GM18873 (cell line): ENCODE results near the gene SMC4.
"Not testable (repeated sequence)": the region's sequence is repeated elsewhere in the genome, so short reads cannot be mapped to it uniquely, and the experiment has no call there.

Experiments
- ATAC-seq: cut with Tn5 transposase; IDR thresholded peaks from one replicate; pipeline ENCODE4 v1.9.1; 2021; ENCODE audit warnings: mild to moderate bottlenecking, moderate library complexity, moderate number of reproducible peaks; ENCODE audit not compliant: unreplicated experiment, low FRiP score

Gene SMC4

DNA sequence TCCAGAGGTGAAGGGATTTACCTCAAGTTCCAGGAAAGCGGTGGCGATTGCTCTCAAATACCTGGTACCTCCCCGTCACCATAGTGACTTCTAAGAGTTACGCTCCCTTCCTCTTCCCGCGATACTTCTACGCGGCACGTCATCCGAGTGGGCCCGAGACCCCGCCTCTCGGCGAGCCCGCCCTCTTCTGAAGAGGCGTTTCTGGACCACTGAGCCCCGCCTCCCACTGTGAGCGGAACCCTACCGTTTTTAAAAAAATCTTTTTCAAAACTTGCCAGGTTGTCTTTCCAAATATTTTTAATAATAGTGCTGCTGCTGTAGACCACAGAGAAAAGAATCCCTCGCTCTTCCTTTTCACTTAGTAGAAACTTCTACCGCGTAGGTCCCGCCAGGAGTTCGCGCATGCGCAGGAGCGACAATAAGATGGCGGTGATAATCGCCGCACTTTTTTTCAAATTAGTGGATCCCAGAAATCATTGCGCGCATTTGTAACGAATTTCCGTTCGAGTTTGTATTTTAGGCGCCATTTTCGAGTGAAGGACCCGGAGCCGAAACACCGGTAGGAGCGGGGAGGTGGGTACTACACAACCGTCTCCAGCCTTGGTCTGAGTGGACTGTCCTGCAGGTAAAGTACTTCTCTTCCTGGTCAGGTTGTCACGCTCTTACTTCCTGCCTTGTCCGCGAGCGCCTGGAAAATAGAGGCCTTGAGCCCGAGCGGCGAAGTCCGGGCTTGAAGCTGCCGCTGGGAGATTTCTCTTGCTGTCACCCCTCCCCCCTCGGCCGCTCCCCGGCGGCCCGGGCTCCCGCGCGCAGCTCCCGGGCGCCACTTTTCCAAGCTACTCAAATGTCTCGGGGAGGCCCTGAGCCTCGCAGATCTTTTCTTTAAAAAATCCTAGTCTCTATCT, at the start of gene SMC4, which contains the start of gene IFT80:
Gene SMC4 (plus strand): TSS at position 526 of the 905 bp plus-strand sequence. CDS start 1,177 bp downstream, outside the sequence.
Gene IFT80 (minus strand): TSS at position 101 of the 905 bp plus-strand sequence. CDS start 14,625 bp downstream, outside the sequence.
- ATAC-seq = peak; percentile 95

DNA sequence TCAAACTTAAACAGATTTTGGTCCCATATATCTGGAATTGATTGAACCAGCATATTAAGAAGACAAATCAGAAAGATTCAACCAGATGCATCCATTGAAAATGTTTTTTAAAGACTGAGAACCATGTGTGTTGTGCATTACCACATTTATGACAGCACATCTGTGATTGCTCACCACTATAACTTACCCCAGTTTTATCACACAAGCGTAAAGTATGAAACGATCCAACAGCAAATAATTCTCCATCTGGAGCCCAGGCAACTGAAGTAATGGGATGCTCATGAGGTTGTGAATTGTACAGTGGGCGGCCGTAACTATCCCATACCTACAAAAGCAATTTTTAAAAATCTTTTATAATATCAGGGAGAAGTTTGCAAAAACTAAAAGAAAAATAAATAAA, 43.6 kb upstream of the SMC4 start:
- ATAC-seq = no peak

GRCh38 chr3:160362896-160363295, 36.6 kb upstream of the SMC4 start:
- ATAC-seq = not testable (repeated sequence)

- no peak for ATAC-seq
These were observed 33.5 kb upstream of the SMC4 start for GRCh38 chr3:160365869-160366522.

DNA sequence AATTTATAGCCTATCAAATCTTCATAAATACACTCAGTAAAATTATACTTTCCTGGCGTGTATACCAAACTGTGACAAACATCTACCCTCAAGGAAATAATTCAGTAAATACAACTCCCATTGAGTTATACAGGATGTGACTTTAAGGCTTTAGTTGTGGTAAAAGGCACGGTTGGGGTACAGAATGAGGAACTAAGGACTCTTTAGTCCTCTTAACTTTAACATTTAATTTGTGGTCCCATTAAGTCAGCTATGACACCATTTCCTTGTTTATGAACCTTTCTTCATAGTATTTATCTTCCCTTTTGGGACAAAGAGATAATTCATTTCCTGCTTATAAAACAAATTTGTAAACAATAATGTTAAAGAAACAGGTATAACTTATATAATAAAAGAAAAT, 30.6 kb upstream of the SMC4 start:
- no peak for ATAC-seq

DNA sequence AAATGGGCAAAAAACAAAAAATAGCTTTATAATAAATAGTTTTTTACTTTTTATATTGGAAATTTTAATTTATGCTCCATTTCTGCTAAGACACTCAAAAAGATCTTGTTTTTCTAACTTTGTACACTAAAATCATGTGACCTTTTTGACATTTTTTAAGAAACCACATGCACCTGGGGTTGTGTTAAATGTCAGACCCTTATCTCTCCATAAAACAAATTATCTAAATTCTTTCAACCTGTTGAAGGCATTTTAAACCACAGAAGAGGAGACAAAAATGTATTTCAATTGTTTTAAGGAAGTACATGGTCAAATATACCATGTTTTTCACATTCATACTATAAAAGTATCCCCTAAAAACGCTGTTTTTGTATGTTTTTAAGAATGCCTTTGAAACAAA, 29.7 kb upstream of the SMC4 start:
- no peak for ATAC-seq

GRCh38 chr3:160370987-160371857, 28.2 kb upstream of the SMC4 start:
- no peak for ATAC-seq

DNA sequence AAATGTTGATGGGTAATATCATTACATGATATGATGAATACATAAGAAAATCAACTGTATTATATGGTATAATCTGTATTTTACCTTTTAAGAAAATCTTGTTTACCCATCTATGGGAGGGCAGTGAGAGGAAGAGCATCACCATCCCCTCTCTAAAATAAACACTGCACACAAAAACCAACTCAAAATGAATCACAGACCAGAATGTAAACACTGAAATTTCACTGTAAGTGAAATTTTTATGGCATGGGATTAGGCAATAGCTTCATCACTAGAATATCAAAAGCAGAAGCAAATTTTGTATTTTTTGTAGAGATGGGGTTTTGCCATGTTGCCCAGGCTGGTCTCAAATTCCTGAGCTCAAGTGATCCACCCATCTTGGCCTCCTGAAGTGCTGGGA, 26.7 kb upstream of the SMC4 start:
- no peak for ATAC-seq

DNA sequence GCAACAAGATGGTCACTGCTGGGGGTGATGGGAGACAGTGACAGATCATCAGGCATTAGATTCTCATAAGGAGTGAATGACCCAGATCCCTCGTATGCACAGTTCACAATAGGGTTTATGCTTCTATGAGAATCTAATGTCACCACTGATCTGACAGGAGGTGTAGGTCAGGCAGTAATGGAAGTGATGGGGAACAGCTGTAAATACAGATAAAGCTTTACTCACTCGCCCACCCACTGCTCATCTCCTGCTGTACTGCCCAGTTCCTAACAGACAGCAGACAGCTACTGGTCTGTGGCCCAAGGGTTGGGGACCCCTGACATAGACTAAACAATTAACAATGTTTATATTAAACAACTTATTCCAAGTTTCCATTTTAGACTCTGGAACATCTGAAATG, 25.8 kb upstream of the SMC4 start:
- ATAC-seq = no peak

GRCh38 chr3:160374472-160374871, 25.0 kb upstream of the SMC4 start:
- ATAC-seq = no peak

DNA sequence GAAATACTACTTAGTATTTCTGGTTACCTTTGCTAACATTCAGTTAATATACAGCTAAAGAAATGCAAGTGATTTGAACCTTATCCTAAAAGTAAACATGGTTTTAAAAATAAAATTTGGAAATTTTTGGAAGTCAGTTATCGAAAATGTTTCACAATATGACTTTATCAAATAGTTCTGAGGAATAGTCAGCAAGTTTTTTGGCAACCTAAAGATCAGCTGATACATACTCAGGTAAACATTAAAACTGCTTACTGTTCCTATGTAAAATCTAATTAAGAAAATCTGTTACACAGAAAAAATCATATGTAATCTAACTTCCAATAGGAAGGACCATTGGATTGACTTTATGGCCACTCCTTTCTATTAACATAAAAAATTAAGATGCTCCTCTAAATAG, 24.5 kb upstream of the SMC4 start:
- no peak for ATAC-seq

GRCh38 chr3:160376681-160377080, 22.8 kb upstream of the SMC4 start:
- no peak for ATAC-seq

- ATAC-seq = no peak
These were observed 20.9 kb upstream of the SMC4 start for GRCh38 chr3:160378331-160379109.

DNA sequence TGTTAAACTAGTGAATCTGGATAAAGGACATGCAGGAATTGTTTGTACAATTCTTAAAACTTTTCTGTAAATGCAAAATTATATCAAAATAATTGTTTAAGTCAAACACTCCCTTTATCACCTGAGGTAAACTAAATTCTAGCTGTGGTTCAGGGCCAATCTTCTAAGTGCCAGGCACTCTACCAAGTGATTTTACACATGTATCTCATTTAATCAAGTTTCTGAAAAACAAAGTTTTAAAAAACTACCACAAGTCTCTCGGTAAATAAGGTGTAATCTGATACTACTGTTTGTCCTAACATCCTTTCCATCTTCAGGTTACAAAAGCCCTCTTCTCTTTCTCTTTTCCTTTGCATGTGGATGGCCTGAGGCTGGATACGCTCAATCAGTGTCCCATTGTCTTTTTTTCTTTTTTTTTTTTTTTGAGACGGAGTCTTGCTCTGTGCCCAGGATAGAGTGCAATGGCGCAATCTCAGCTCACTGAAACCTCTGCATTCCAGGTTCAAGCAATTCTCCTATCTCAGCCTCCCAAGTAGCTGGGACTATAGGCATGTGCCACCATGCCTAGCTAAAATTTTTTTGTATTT, 19.7 kb upstream of the SMC4 start:
- no peak for ATAC-seq

GRCh38 chr3:160381470-160381869, 18.0 kb upstream of the SMC4 start:
- ATAC-seq = no peak

DNA sequence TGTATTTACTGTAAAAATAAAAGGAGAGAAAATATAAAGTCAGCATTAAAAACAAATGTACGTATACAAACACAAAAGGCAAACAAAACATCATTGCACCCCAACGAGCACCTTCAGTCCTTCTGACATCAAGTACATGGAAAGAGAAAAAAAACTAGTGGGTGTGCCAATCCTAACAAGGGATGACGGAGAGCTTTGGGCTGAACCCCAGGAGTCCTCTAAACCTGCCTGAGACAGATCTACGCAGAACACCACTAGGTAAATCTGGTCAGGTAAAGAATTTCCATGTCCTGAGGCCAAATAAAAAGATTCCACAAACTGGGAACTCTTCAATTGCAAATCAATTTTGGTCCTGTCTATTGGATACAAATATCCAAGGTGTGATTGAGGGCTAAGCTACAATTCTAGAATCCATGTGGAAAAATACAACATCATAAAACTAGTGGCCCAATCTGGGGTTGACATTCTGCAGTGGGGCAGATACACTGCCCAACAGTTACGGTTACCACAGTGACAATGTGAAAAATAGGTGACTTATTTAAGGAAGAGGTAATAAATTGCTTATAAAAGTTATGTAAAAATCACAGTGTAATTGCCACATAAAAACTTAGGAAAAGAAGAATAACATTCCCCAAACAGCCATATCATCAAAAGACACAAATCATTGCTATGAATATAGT, 14.7 kb upstream of the SMC4 start:
- no peak for ATAC-seq

- ATAC-seq = no peak
These were observed 8.8 kb upstream of the SMC4 start for GRCh38 chr3:160390565-160391138.

GRCh38 chr3:160392798-160393197, 6.7 kb upstream of the SMC4 start:
- ATAC-seq = no peak
